Measurements from ENCODE around the gene PPDPF.

- no peak for TF ChIP-seq CTCF (IDR thresholded peaks at IDR 0.05)
- TF ChIP-seq POLR2A (IDR thresholded peaks at IDR 0.05), result no peak
Observed at GRCh38 chr20:63525971-63526370, 5.4 kb downstream of the PPDPF start.
